IPS-15b (cell line): Measurements from ENCODE around the gene EXTL1.
"Not testable (repeated sequence)": the region's sequence is repeated elsewhere in the genome, so short reads cannot be mapped to it uniquely, and the experiment has no call there.

Experiments
- H3K27me3 ChIP-seq: one replicate; pipeline ENCODE4 v1.6.1; 2013; ENCODE audit warnings: low read length; ENCODE audit not compliant: control insufficient read depth, insufficient read depth
- H3K36me3 ChIP-seq: one replicate; pipeline ENCODE4 v1.6.1; 2013; ENCODE audit warnings: low read length; ENCODE audit not compliant: control insufficient read depth, insufficient read depth
- H3K4me1 ChIP-seq: one replicate; pipeline ENCODE4 v1.6.1; 2013; ENCODE audit warnings: mild to moderate bottlenecking, low read length; ENCODE audit not compliant: control insufficient read depth, insufficient read depth
- H3K4me3 ChIP-seq: one replicate; pipeline ENCODE4 v1.5.1; 2013; ENCODE audit warnings: low read depth, low read length
- H3K9ac ChIP-seq: one replicate; pipeline ENCODE4 v1.6.1; 2013; ENCODE audit warnings: low read depth, mild to moderate bottlenecking, low read length
- H3K9me3 ChIP-seq: one replicate; pipeline ENCODE4 v1.6.1; 2013; ENCODE audit warnings: mild to moderate bottlenecking, low read length; ENCODE audit not compliant: control insufficient read depth, insufficient read depth

Gene EXTL1

DNA sequence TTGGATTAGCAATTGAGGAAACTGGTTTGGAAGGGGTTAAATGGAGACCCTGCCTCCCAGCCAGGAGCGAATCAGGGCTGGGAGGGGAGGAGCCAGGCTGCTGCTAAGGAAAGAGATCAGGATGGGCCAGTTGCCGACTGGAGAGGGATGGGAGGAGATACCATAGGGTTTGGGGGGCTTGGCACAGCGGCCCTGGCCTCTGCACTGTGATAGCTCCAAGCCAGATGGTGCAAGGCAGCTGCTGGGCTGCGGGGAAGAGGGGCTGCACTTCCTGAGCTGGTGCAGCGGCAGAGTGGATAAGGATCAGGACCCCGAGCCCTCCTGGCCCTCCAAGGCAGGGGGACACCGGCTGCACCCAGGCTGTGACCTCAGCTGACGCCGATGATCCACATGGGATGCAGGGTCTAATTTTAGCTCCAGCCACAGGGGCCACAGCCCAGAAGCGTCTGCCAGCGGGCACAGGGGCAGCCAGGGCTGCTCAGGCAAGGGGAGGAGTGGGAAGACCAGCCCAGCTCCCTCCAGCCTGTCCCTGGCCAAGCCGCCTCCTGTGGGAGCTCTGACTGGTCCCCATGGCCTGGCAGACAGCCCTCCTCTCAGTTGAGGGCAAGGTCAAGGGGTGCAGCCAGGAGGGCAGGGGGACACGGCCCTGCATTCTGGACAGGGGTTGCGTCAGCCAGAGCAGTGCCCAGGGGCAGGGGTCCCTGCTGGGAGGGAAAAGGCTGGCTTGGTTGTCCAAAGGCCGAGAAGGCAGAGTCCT is at the start of gene EXTL1:
TSS of gene EXTL1 (plus strand) at position 129 of the 757 bp plus-strand sequence. CDS start 872 bp downstream, outside the sequence.
- Histone ChIP-seq H3K9me3 (no peaks in the 10 kb centered on the region), H3K4me1 (peaks cover 4% of the 10 kb centered on the region), H3K9ac (peak within 1 kb of the TSS; percentile 49), H3K4me3 (peak within 1 kb of the TSS; percentile 62), H3K36me3 (no peaks in the 10 kb centered on the region), H3K27me3 (no peaks in the 10 kb centered on the region)

DNA sequence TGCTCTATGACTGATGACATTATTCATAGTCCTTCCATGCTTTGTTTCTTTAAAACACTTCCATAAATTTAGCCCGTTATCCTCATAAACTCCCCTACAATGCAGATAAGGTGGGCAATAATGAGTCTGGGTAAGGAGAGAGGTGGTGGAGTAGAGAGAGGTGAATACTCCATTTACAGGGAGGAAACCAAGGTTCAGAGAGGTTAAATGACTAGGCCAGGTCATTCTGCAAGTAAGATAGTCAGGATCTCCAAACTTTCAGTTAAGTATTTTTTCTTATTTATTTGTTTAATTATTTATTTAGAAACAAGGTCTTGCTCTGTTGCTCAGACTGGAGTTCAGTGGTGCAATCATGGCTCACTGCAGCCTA is 49.8 kb upstream of the EXTL1 start:
- H3K9me3 ChIP-seq: no peaks in the 10 kb centered on the region
- peaks cover 5% of the 10 kb centered on the region for H3K4me1 ChIP-seq
- no peak overlapping the region for H3K4me3 ChIP-seq
- no peaks in the 10 kb centered on the region for H3K27me3 ChIP-seq
- H3K36me3 ChIP-seq: peaks cover 6% of the 10 kb centered on the region
- no peak overlapping the region for H3K9ac ChIP-seq

- no peak overlapping the region for H3K4me3 ChIP-seq
- peaks cover 5% of the 10 kb centered on the region for H3K4me1 ChIP-seq
- H3K36me3 ChIP-seq: peaks cover 6% of the 10 kb centered on the region
- no peaks in the 10 kb centered on the region for H3K9me3 ChIP-seq
- no peaks in the 10 kb centered on the region for H3K27me3 ChIP-seq
- no peak overlapping the region for H3K9ac ChIP-seq
Measured at GRCh38 chr1:25973610-25974321, 47.8 kb upstream of the EXTL1 start.

DNA sequence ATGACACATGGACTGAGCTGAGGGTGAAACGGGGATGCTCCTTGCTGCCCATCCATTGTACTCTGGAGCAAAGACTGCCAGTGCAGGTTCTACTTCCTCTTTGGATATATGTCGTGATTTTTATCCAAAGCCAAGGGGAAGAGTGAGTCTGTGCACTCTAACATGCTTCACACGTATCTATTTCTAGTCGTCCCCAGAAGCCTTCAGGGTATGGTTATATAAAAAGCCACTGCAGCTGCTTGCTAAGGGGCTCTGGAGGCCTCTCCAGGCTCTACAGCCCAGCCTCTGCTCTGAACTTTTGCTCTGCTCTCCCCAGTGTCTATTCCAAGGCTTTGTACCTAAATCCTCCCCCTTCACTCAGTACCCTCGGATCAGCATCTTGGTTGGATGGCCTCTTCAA is 43.8 kb upstream of the EXTL1 start:
- Histone ChIP-seq H3K27me3 (no peaks in the 10 kb centered on the region), H3K4me1 (no peaks in the 10 kb centered on the region), H3K9ac (no peak overlapping the region), H3K36me3 (peaks cover 15% of the 10 kb centered on the region), H3K4me3 (no peak overlapping the region), H3K9me3 (no peaks in the 10 kb centered on the region)

- Histone ChIP-seq H3K36me3 (peaks cover 16% of the 10 kb centered on the region), H3K4me1 (no peaks in the 10 kb centered on the region), H3K9ac (no peak overlapping the region)
Measured at GRCh38 chr1:25978403-25978802, 43.2 kb upstream of the EXTL1 start.

GRCh38 chr1:25979210-25979609 is 42.4 kb upstream of the EXTL1 start:
- H3K4me1 ChIP-seq: no peaks in the 10 kb centered on the region
- H3K9ac ChIP-seq: no peak overlapping the region
- H3K27me3 ChIP-seq: no peaks in the 10 kb centered on the region
- no peak overlapping the region for H3K4me3 ChIP-seq
- peaks cover 16% of the 10 kb centered on the region for H3K36me3 ChIP-seq
- H3K9me3 ChIP-seq: no peaks in the 10 kb centered on the region

More at GRCh38 chr1:25978403-25978802, 43.2 kb upstream of the EXTL1 start:
- Histone ChIP-seq H3K4me3 (no peak overlapping the region), H3K9me3 (no peaks in the 10 kb centered on the region), H3K27me3 (no peaks in the 10 kb centered on the region)

DNA sequence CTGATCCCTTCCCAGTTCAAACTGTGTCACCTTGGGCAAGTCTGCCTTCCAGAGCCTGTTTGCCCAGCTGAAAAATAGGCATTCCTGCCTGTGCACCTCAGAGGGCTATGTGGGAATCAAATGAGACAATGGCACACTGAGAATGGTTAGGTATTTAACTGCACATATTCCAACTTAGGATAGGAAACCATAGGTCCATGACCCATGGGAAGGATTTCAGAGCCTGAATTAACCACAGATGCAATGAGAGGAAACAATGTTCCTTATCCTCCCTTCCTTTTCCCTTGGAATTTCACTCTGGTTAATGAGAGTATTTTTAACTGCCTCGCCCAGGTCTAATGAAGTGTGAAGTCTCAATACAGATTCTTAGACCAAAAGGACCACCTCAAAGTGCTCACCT is 36.4 kb upstream of the EXTL1 start:
- H3K9me3 ChIP-seq: no peaks in the 10 kb centered on the region
- H3K4me1 ChIP-seq: no peaks in the 10 kb centered on the region
- no peak overlapping the region for H3K4me3 ChIP-seq
- no peaks in the 10 kb centered on the region for H3K27me3 ChIP-seq
- H3K36me3 ChIP-seq: peaks cover 15% of the 10 kb centered on the region
- no peak overlapping the region for H3K9ac ChIP-seq

DNA sequence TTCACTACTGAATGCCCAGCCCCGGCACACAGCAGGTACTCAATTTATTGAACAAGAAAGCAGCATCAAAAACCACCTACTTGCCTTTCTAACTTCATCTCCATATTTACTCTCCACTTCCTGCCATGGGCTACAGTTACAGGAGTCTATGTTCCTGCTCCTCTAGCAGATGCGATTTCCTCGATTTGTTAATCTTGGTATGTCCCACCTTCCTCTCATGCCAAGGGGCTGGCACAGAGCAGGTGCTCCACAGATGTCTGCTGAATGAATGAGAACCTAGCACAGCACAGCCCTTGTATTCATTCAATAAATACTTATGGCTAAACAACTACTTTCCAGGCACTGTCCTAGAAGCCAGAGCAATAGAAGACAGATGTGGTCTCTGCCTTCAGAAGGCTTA is 35.9 kb upstream of the EXTL1 start:
- Histone ChIP-seq H3K4me1 (no peaks in the 10 kb centered on the region), H3K36me3 (peaks cover 15% of the 10 kb centered on the region)

DNA sequence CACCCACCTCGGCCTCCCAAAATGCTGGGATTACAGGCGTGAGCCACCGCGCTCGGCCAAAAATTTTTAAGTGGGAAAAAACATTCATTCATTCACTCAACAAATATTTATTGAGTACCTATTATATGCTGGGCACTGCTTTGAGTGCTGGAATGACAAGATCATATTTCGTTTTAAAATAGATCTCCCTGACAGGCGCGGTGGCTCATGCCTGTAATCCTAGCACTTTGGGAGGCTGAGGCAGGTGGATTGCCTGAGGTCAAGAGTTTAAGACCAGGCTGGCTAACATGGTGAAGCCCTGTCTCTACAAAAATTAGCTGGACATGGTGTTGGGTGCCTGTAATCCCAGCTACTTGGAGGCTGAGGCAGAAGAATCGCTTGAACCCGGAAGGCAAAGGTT is 34.8 kb upstream of the EXTL1 start:
- not testable (repeated sequence) for H3K4me1 ChIP-seq, H3K27me3 ChIP-seq, H3K9ac ChIP-seq, H3K9me3 ChIP-seq, H3K4me3 ChIP-seq
- peaks cover 11% of the 10 kb centered on the region for H3K36me3 ChIP-seq

More for the DNA sequence above, 35.9 kb upstream of the EXTL1 start:
- H3K9me3 ChIP-seq: no peaks in the 10 kb centered on the region
- no peak overlapping the region for H3K9ac ChIP-seq
- no peaks in the 10 kb centered on the region for H3K27me3 ChIP-seq
- no peak overlapping the region for H3K4me3 ChIP-seq

GRCh38 chr1:25987951-25988350 is 33.6 kb upstream of the EXTL1 start:
- Histone ChIP-seq H3K36me3 (peaks cover 3% of the 10 kb centered on the region), H3K4me3 (no peak overlapping the region), H3K27me3 (no peaks in the 10 kb centered on the region), H3K9me3 (no peaks in the 10 kb centered on the region), H3K9ac (no peak overlapping the region), H3K4me1 (no peaks in the 10 kb centered on the region)

- H3K9me3 ChIP-seq: no peaks in the 10 kb centered on the region
- peaks cover 3% of the 10 kb centered on the region for H3K36me3 ChIP-seq
- no peak overlapping the region for H3K9ac ChIP-seq
- H3K27me3 ChIP-seq: no peaks in the 10 kb centered on the region
- no peak overlapping the region for H3K4me3 ChIP-seq
- H3K4me1 ChIP-seq: peaks cover 6% of the 10 kb centered on the region
Measured at GRCh38 chr1:25989440-25990234, 31.9 kb upstream of the EXTL1 start.
